Activated T-helper 17 cell treated with anti-CD3 and anti-CD28 coated beads, Interleukin-2, amount 50 U/mL, for 72 hours (primary cell): ENCODE data around the gene NRXN2. TPM values are rescaled to one million over a fixed set of nuclear protein-coding genes. Genes with fewer than 3 reads are reported as not detected.
"Not testable (repeated sequence)": the region's sequence is repeated elsewhere in the genome, so short reads cannot be mapped to it uniquely, and the experiment has no call there.

Experiments
- ATAC-seq: fragments of 150-1000 bp; cut with Tn5 transposase; replicated peaks from 2 replicates; pipeline ENCODE4 v1.10.0; 2021; ENCODE audit warnings: mild to moderate bottlenecking, moderate library complexity
- H3K27ac Mint-ChIP-seq: one replicate; pipeline ENCODE4 v1.8.0; 2022; ENCODE audit warnings: mixed read lengths
- H3K27me3 Mint-ChIP-seq: one replicate; pipeline ENCODE4 v1.8.0; 2022; ENCODE audit warnings: mixed read lengths
- H3K36me3 Mint-ChIP-seq: one replicate; pipeline ENCODE4 v1.8.0; 2022; ENCODE audit warnings: low read depth, mild to moderate bottlenecking, mixed read lengths
- H3K4me1 Mint-ChIP-seq: one replicate; pipeline ENCODE4 v1.8.0; 2022; ENCODE audit warnings: mixed read lengths
- H3K4me3 Mint-ChIP-seq: one replicate; pipeline ENCODE4 v1.8.0; 2022; ENCODE audit warnings: mild to moderate bottlenecking, mixed read lengths
- H3K9me3 Mint-ChIP-seq: one replicate; pipeline ENCODE4 v1.8.0; 2022; ENCODE audit warnings: mixed read lengths
- total RNA-seq, 2 donors: library from RNA; stranded (reverse); gene quantifications; one replicate each; pipeline ENCODE4 v1.2.3, GENCODE V29; 2022

The NRXN2 gene
- total RNA-seq, 2 donors from 2014 or later, result 0.11 to 1.2 TPM

DNA sequence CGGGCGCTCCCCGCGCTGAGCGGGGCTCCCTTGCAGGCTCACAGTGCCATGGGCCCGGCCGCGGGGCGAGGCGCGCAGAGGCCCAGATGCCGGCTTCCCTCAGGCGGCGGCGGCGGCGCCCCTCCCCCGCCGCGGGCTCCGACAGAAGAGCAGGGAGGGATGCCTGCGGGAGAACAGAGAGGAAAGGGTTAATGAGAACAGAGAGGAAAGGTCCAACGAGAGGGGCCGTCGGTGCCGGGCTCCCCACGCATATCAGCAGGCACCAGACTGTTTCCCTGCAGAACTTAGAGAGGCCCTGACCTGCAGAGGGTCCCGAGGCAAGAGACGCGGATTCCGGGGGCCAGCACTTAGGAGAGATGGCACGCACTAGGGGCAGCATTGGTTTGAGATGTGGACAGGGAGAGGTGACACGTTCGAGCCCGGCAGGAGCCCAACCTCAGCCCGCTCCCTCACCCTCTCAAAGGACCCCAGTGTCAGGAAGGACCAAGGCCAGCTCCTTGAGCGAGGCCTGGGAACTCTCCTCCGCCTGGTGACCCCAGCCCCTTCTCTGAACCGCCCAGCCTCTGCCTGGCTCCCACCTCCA, 9.1 kb downstream of the NRXN2 start:
- Mint-ChIP-seq H3K4me3 (peak overlapping the region; percentile 45), H3K36me3 (no peaks in the 10 kb centered on the region), H3K27ac (no peak overlapping the region), H3K27me3 (peaks cover 69% of the 10 kb centered on the region), H3K4me1 (peaks cover 8% of the 10 kb centered on the region), H3K9me3 (no peaks in the 10 kb centered on the region)
- no peak for ATAC-seq

DNA sequence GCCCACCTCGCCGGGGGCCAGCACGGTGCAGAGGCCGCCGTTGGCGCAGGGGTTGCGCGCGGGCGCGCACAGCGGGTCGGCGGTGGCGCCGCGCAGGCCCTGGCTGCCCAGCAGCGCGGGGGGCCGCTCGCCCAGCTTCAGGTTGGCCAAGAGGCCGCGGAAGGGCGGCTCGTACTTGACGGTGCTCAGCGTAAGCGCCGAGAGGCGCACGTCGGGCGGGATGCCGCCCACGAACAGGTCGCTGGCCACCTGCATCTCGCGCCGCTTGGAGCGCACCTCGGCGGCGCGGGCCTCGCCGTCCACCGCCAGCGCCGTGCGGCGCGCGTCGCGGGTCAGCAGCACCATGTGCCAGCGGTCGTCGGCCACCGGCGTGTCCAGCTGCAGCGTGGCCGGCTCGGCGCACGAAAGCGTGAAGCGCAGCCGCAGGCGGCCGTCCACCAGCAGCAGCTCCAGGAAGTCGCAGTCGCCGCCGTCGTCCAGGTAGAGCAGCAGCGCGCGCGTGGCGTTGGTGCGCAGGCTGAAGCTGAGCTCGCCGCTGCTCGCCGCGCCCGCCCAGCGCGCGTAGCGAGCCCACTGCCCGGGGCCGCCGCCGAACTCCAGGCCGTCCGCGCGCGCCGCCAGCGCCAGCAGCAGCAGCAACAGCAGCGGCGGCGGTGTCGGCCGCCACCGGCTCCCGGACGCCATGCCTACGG, 9.8 kb downstream of the NRXN2 start:
- ATAC-seq, result peak; percentile 28
- Mint-ChIP-seq H3K27me3 (peaks cover 69% of the 10 kb centered on the region), H3K27ac (no peak overlapping the region), H3K4me1 (peaks cover 8% of the 10 kb centered on the region), H3K4me3 (no peak overlapping the region), H3K36me3 (no peaks in the 10 kb centered on the region), H3K9me3 (no peaks in the 10 kb centered on the region)

DNA sequence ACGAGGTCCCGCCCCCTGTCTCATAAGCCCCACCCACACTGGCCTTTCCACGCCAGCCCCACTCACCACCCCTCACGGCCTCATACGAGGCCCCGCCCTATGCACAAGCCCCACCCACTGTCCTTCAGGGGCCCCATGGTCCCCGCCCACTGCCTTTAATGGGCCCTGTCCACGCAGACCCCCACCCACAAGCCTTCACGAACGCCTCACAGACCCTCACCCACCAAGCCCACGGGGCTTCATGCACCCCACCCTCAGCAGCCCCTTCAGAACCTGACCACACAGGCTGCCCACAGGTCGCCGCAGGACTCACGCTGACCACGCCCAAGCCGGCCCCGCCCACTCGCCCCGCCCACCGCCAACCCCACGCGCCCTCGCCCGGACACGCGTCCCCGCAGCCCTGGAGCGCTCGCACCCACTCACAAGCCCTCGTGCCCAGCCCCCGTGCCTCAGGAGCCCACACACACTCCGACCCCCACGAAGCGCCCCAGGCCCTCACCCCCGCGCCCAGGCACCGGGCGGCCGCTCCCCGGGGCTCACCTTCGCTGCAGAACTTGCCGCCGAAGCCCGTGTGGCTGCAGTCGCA, 10.5 kb downstream of the NRXN2 start:
- Mint-ChIP-seq H3K27ac (no peak overlapping the region), H3K4me3 (peak overlapping the region; percentile 29), H3K9me3 (no peaks in the 10 kb centered on the region), H3K4me1 (peaks cover 8% of the 10 kb centered on the region), H3K27me3 (peaks cover 67% of the 10 kb centered on the region), H3K36me3 (no peaks in the 10 kb centered on the region)
- ATAC-seq, result no peak

DNA sequence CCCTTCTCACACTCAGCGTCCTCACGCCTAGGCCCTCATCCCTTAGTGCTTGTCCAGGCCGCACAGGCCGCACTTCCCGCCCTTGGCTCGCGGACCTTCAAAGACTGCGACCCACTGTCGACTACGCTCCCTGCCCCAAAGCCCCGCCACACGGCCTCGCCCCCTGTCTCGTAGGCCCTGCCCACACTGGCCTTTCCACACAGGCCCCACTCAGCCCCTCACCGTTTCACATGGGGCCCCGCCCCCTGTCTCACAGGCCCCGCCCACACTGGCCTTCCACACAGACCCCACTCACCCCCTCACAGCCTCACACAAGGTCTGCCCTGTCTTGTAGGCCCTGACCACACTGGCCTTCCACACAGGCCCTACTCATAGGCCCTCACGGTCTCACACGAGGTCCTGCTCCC, 11.0 kb downstream of the NRXN2 start:
- Mint-ChIP-seq H3K9me3 (no peaks in the 10 kb centered on the region), H3K4me3 (peak overlapping the region; percentile 29), H3K4me1 (peaks cover 8% of the 10 kb centered on the region), H3K27me3 (peaks cover 61% of the 10 kb centered on the region), H3K27ac (no peak overlapping the region), H3K36me3 (no peaks in the 10 kb centered on the region)
- no peak for ATAC-seq

DNA sequence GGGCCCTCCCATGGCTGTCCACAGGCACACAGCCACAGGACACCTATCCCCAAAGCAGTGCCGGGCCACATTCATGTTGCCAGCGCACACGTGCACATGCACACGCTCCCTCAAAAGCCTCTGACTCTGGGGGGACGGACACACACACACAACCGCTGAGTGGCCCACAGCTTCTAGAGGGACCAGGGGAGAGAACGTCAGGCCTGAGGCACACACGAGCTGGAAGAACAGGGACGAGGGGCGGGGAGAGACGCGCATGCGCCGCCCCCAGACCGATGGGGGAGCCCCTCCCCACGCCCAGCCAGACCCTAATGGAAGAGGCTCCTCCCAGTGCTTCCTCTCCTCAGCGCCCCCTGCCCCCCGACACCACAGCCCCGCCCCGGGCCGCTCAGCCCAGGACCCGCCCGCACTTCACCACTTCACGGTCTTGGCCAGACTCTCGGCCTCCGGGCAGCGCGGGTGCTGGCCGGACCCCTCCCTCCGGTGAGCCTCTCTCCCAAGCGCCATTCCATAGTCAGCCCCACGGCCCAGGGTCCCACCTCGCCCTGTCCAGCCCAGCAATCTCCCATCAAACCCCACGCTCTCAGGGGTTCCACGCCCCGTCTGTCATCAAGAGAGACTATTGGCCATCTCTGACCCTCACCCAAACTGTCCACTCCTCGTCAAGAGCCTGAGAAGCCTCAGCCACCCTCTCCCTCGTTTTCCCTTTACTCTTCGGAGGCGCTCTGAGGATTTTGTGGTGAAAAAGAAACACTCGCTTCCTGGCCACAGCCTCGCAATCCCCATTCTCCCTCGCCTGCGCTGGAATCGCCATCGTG, 11.7 kb downstream of the NRXN2 start:
- Mint-ChIP-seq H3K27ac (no peak overlapping the region), H3K27me3 (peaks cover 58% of the 10 kb centered on the region), H3K36me3 (no peaks in the 10 kb centered on the region), H3K4me3 (peak overlapping the region; percentile 29), H3K4me1 (peaks cover 8% of the 10 kb centered on the region), H3K9me3 (no peaks in the 10 kb centered on the region)
- ATAC-seq, result no peak

DNA sequence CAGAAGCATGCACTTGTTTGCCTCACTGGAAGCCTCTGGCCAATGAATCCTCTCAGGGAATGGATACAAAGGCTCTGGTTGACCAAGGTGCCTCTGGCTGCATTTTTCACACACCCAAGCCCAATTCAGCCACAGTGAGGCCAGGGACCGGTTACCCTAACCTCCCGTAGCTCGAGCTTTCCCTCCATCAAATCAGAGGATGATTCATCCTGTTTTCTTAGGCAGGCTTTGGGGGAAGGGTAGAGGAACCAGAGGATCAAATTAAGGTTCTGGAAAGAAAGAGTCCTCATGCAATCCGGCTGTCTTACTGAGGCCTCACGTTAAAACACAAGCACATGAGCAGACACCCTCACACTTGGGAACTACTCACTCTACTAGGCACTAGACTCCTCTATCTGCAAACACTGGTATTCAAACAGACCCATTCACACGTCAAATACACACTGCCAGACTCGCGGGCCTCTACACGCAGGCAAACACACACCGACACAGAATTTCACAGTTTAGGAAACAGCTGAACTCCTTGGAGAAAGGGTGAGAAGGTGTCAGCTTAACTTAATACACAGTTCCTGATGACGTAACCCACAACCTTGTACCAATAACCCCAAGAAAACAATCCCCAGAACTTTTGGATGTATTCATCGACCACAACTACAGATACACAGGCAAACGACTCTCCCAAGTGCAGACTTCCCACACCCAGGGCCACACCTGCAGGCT, 12.4 kb downstream of the NRXN2 start:
- H3K27ac Mint-ChIP-seq, result no peak overlapping the region
- no peaks in the 10 kb centered on the region for H3K9me3 Mint-ChIP-seq
- H3K27me3 Mint-ChIP-seq, result peaks cover 55% of the 10 kb centered on the region
- no peak overlapping the region for H3K4me3 Mint-ChIP-seq
- ATAC-seq, result no peak
- no peaks in the 10 kb centered on the region for H3K36me3 Mint-ChIP-seq
- H3K4me1 Mint-ChIP-seq, result peaks cover 8% of the 10 kb centered on the region

DNA sequence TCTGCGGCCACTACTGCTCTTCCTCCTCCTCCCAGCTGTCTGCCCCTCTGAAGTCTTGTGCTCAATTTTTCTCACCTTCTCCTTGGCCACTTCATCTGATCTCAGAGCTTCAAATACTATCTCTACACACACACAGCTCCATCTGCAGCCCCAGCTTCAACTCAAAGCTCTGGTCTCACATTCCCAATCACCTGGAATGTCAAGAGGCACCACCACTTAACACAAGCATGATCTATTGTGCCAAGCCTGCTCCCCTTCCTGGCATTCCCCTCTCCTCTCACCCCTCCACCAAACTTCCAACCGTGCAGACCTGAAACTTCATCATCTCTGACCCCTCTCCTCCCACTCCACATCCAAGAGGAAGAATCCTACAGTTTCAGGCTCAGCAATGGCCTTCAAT, 17.5 kb downstream of the NRXN2 start:
- Mint-ChIP-seq H3K27me3 (peaks cover 30% of the 10 kb centered on the region), H3K36me3 (no peaks in the 10 kb centered on the region), H3K9me3 (no peaks in the 10 kb centered on the region), H3K27ac (no peak overlapping the region), H3K4me3 (no peak overlapping the region), H3K4me1 (no peaks in the 10 kb centered on the region)
- no peak for ATAC-seq

DNA sequence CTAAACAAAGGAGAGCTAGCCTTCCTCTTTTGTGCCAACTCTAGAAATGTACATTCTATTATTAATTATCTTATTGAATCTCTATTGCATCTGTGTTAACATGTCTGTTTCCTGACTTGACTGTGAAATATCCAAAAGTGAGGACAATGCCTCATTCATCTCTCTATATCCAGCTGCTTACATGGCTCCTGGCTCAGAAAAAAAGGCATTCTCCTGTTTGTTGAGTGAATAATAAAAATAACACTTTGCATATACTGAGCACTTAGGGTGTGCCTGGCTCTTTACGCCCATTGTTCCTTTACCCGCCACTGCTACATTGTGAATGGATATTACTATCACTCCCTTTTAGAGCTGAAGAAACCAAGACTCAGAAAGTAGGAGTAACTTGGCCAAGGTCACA, 19.9 kb downstream of the NRXN2 start:
- H3K9me3 Mint-ChIP-seq, result no peaks in the 10 kb centered on the region
- no peak overlapping the region for H3K27ac Mint-ChIP-seq
- H3K36me3 Mint-ChIP-seq, result no peaks in the 10 kb centered on the region
- no peaks in the 10 kb centered on the region for H3K4me1 Mint-ChIP-seq
- ATAC-seq, result no peak
- H3K4me3 Mint-ChIP-seq, result no peak overlapping the region
- H3K27me3 Mint-ChIP-seq, result peaks cover 13% of the 10 kb centered on the region

DNA sequence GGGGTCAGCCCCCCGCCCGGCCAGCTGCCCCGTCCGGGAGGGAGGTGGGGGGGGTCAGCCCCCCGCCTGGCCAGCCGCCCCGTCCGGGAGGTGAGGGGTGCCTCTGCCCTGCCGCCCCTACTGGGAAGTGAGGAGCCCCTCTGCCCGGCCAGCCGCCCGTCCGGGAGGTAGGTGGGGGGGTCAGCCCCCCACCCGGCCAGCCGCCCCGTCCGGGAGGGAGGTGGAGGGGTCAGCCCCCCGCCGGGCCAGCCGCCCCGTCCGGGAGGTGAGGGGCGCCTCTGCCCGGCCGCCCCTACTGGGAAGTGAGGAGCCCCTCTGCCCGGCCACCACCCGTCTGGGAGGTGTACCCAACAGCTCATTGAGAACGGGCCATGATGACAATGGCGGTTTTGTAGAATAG, 21.0 kb downstream of the NRXN2 start:
- not testable (repeated sequence) for H3K36me3 Mint-ChIP-seq, H3K4me3 Mint-ChIP-seq, H3K4me1 Mint-ChIP-seq, H3K9me3 Mint-ChIP-seq, ATAC-seq, H3K27ac Mint-ChIP-seq
- peaks cover 11% of the 10 kb centered on the region for H3K27me3 Mint-ChIP-seq

DNA sequence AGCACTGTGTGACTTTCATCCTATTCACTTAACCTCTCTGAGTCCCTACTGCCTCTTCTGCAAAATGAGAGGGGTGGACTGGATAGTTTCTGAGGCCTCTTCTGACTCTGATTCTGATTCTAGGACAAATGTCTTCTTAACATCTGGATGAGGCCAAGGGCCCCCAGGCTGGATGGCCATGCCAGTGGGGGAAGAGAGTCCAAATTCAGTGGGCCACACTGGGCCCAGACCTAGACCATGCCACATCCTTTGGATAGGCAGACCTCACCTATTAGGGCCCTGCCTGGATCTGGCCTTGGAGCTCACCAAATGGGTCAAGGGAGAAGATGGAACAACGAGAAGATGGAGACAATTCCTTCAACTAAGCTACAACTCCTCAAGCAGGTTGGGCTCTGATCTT, 24.6 kb downstream of the NRXN2 start:
- Mint-ChIP-seq H3K4me1 (no peaks in the 10 kb centered on the region), H3K27me3 (peaks cover 11% of the 10 kb centered on the region), H3K4me3 (no peak overlapping the region), H3K36me3 (no peaks in the 10 kb centered on the region), H3K27ac (no peak overlapping the region), H3K9me3 (no peaks in the 10 kb centered on the region)
- no peak for ATAC-seq

DNA sequence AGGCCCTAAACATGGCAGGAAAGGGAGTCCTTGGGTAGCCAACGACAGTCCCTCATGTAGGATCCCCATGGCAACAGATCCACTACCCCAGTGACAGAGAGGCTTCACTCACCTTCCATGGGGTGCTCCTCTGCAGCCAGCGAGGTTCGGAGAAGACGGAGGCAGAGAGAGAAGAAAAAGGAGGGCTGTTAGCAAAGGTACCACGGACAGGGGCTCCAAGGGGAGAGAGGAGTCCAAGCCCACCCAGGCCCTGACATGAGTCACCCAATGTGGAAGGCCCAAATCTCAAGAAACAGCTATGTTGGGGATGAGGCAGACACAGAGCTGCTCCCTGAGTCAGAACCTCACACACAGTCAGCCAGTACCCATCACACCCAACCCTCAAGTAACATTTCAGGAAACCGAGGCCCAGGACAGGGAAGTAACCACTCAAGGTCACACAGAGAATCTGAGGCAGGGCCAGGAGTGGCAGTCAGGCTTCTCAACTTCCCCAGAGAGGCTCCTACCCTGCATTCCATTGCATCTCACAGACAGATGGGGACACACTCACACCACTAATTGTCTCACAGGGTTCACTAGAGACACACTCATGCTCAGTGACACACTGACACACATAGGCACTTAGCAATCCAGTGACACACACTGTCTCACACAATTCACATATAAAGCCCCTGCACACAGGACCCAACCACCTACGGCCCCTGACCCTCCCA, 25.2 kb downstream of the NRXN2 start:
- no peaks in the 10 kb centered on the region for H3K36me3 Mint-ChIP-seq
- no peak overlapping the region for H3K4me3 Mint-ChIP-seq
- no peak overlapping the region for H3K27ac Mint-ChIP-seq
- peaks cover 18% of the 10 kb centered on the region for H3K27me3 Mint-ChIP-seq
- no peaks in the 10 kb centered on the region for H3K9me3 Mint-ChIP-seq
- ATAC-seq, result no peak
- H3K4me1 Mint-ChIP-seq, result peaks cover 2% of the 10 kb centered on the region

DNA sequence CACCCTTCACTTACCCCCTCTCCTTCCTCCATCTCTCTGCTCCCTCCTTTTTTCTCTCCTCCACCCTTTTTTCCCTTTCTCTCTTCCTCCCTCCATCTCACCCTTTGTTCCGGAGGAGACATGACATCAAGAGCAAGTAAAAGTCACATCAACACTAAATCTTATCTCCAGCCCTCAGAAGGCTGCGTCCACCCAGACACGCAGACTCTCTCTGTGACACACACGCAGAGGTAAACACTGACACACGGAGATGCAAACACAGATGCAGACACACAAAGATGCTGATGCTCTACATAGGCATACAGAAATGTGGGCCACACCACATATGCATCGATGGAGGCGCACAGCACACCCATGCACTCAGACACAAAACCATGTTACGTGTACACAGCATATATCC, 27.0 kb downstream of the NRXN2 start:
- H3K27me3 Mint-ChIP-seq, result peaks cover 28% of the 10 kb centered on the region
- no peak overlapping the region for H3K4me3 Mint-ChIP-seq
- no peaks in the 10 kb centered on the region for H3K36me3 Mint-ChIP-seq
- no peak overlapping the region for H3K27ac Mint-ChIP-seq
- H3K4me1 Mint-ChIP-seq, result peaks cover 8% of the 10 kb centered on the region
- no peak for ATAC-seq
- no peaks in the 10 kb centered on the region for H3K9me3 Mint-ChIP-seq

DNA sequence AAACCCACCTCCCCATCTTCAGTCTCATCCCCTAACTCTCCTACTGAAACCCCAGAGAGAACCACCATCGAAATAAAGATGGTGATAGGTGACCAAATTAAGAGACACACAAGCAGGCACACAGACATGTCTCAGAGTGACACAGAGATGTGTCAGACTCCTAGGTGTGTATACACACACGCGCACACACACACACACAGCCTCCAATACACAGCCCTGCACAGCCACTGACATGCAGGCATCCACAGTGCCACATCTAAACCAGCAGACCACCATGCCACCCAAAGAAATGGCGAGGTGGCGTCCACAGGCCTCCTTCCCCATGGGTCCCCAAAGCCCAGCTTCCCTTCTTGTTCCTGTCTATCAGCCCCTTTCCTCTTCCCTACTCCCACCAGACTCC, 27.4 kb downstream of the NRXN2 start:
- ATAC-seq, result no peak
- Mint-ChIP-seq H3K27me3 (peaks cover 28% of the 10 kb centered on the region), H3K9me3 (no peaks in the 10 kb centered on the region), H3K4me1 (peaks cover 8% of the 10 kb centered on the region), H3K36me3 (no peaks in the 10 kb centered on the region), H3K27ac (no peak overlapping the region), H3K4me3 (no peak overlapping the region)
